ENCODE measurements around the gene POLR3GL. TPM values are rescaled to one million over a fixed set of nuclear protein-coding genes. Genes with fewer than 3 reads are reported as not detected.
A peak's percentile ranks its signal among the peaks of the same experiment; 100 is the strongest.

Gene POLR3GL
- total and polyA plus RNA-seq, 2 experiments from 2014 or later: 3.1 to 9.5 TPM

DNA sequence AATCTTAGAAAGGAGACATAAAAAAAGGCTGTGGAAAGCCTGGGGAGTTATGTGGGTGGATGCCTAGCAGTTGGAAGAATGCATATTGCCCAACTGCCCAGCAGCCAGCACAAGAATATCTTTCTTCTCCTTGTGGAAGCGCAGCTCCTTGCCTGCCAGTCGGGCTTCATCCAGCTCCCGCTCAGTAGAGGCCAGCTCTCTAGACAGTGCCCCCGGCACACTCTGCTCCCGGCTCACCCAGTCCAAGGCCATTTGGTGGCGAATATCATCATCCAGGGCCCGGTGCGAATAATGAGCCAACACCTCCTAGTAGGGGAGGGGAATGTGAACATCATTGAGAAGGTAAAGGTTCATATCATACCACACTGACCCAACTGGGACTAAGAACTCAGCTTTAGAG is 28.2 kb upstream of the POLR3GL start (continued):
- no peak for TF ChIP-seq ZNF331 (CRISPR knock-in tag; IDR thresholded peaks at IDR 0.05; ENCODE audit: low read depth)
- TF ChIP-seq, protein P1, sequence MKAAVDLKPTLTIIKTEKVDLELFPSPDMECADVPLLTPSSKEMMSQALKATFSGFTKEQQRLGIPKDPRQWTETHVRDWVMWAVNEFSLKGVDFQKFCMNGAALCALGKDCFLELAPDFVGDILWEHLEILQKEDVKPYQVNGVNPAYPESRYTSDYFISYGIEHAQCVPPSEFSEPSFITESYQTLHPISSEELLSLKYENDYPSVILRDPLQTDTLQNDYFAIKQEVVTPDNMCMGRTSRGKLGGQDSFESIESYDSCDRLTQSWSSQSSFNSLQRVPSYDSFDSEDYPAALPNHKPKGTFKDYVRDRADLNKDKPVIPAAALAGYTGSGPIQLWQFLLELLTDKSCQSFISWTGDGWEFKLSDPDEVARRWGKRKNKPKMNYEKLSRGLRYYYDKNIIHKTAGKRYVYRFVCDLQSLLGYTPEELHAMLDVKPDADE (IDR thresholded peaks at IDR 0.05): no peak
- no peak for TF ChIP-seq CREB1 (CRISPR knock-in tag; IDR thresholded peaks at IDR 0.05; ENCODE audit: low read depth)

DNA sequence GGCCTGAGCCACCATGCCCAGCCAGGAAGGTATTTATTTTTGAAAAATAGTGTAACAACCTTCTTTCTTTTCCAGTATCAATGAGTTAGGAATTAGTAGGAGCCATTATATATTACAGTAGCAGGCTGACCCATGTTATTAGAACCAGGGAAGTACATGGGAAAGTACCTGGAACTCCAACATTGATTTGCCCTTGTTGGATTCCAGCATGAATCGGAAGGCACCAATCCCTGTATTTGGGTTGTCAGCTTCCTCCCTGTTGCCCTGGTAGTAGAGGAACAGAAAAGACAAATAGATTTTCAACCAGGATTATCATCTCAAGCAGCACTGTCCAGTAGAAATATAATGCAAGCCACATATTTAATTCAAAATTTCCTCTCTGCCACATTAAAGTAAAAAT is 27.1 kb upstream of the POLR3GL start:
- Mint-ChIP-seq H3K9me3 (no peaks in the 10 kb centered on the region), H3K27ac (0 out of 2 replicates have a peak overlapping the region, but pooled peaks have one; percentile 52), H3K4me3 (no peak overlapping the region), H3K4me1 (peaks cover 17% of the 10 kb centered on the region), H3K27me3 (ENCODE audit: insufficient read depth, low read depth, poor library complexity) (no peaks in the 10 kb centered on the region), H3K36me3 (ENCODE audit: low read depth) (no peaks in the 10 kb centered on the region)
- H3K4me2 ChIP-seq: no peak overlapping the region
- no peak overlapping the region for H2AFZ ChIP-seq
- no peak for ATAC-seq
- TF ChIP-seq, protein P2, sequence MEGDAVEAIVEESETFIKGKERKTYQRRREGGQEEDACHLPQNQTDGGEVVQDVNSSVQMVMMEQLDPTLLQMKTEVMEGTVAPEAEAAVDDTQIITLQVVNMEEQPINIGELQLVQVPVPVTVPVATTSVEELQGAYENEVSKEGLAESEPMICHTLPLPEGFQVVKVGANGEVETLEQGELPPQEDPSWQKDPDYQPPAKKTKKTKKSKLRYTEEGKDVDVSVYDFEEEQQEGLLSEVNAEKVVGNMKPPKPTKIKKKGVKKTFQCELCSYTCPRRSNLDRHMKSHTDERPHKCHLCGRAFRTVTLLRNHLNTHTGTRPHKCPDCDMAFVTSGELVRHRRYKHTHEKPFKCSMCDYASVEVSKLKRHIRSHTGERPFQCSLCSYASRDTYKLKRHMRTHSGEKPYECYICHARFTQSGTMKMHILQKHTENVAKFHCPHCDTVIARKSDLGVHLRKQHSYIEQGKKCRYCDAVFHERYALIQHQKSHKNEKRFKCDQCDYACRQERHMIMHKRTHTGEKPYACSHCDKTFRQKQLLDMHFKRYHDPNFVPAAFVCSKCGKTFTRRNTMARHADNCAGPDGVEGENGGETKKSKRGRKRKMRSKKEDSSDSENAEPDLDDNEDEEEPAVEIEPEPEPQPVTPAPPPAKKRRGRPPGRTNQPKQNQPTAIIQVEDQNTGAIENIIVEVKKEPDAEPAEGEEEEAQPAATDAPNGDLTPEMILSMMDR (conservative IDR thresholded peaks at IDR 0.05; ENCODE audit: low read depth in 2 of 2): no peak
- TF ChIP-seq JUNB (IDR thresholded peaks at IDR 0.05; ENCODE audit: unreplicated experiment) (no peak), POLR2AphosphoS5 (IDR thresholded peaks at IDR 0.05; ENCODE audit: low read depth) (no peak), NANOG (IDR thresholded peaks at IDR 0.05; ENCODE audit: borderline replicate concordance) (no peak), EZH2phosphoT487 (IDR thresholded peaks at IDR 0.05; ENCODE audit: unreplicated experiment) (no peak), ZNF331 (CRISPR knock-in tag; IDR thresholded peaks at IDR 0.05; ENCODE audit: low read depth) (no peak), ZNF114 (CRISPR knock-in tag; IDR thresholded peaks at IDR 0.05) (no peak), STAT1 (IDR thresholded peaks at IDR 0.05; ENCODE audit: unreplicated experiment) (no peak)
- TF ChIP-seq, protein P1 (IDR thresholded peaks at IDR 0.05): no peak
- TF ChIP-seq, protein P3, sequence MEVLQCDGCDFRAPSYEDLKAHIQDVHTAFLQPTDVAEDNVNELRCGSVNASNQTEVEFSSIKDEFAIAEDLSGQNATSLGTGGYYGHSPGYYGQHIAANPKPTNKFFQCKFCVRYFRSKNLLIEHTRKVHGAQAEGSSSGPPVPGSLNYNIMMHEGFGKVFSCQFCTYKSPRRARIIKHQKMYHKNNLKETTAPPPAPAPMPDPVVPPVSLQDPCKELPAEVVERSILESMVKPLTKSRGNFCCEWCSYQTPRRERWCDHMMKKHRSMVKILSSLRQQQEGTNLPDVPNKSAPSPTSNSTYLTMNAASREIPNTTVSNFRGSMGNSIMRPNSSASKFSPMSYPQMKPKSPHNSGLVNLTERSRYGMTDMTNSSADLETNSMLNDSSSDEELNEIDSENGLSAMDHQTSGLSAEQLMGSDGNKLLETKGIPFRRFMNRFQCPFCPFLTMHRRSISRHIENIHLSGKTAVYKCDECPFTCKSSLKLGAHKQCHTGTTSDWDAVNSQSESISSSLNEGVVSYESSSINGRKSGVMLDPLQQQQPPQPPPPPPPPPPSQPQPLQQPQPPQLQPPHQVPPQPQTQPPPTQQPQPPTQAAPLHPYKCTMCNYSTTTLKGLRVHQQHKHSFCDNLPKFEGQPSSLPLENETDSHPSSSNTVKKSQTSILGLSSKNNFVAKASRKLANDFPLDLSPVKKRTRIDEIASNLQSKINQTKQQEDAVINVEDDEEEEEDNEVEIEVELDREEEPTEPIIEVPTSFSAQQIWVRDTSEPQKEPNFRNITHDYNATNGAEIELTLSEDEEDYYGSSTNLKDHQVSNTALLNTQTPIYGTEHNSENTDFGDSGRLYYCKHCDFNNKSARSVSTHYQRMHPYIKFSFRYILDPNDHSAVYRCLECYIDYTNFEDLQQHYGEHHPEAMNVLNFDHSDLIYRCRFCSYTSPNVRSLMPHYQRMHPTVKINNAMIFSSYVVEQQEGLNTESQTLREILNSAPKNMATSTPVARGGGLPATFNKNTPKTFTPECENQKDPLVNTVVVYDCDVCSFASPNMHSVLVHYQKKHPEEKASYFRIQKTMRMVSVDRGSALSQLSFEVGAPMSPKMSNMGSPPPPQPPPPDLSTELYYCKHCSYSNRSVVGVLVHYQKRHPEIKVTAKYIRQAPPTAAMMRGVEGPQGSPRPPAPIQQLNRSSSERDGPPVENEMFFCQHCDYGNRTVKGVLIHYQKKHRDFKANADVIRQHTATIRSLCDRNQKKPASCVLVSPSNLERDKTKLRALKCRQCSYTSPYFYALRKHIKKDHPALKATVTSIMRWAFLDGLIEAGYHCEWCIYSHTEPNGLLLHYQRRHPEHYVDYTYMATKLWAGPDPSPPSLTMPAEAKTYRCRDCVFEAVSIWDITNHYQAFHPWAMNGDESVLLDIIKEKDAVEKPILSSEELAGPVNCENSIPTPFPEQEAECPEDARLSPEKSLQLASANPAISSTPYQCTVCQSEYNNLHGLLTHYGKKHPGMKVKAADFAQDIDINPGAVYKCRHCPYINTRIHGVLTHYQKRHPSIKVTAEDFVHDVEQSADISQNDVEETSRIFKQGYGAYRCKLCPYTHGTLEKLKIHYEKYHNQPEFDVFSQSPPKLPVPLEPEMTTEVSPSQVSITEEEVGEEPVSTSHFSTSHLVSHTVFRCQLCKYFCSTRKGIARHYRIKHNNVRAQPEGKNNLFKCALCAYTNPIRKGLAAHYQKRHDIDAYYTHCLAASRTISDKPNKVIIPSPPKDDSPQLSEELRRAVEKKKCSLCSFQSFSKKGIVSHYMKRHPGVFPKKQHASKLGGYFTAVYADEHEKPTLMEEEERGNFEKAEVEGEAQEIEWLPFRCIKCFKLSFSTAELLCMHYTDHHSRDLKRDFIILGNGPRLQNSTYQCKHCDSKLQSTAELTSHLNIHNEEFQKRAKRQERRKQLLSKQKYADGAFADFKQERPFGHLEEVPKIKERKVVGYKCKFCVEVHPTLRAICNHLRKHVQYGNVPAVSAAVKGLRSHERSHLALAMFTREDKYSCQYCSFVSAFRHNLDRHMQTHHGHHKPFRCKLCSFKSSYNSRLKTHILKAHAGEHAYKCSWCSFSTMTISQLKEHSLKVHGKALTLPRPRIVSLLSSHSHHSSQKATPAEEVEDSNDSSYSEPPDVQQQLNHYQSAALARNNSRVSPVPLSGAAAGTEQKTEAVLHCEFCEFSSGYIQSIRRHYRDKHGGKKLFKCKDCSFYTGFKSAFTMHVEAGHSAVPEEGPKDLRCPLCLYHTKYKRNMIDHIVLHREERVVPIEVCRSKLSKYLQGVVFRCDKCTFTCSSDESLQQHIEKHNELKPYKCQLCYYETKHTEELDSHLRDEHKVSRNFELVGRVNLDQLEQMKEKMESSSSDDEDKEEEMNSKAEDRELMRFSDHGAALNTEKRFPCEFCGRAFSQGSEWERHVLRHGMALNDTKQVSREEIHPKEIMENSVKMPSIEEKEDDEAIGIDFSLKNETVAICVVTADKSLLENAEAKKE (CRISPR knock-in tag; IDR thresholded peaks at IDR 0.05): no peak
- H3K79me2 ChIP-seq (replicated peaks; ENCODE audit: insufficient read depth): no peaks in the 10 kb centered on the region
- peaks cover 15% of the 10 kb centered on the region for H3K4me1 ChIP-seq (ENCODE audit: insufficient read depth)
- no peak for DNase-seq (ENCODE audit: low spot score)
- no peaks in the 10 kb centered on the region for H4K20me1 ChIP-seq (replicated peaks; ENCODE audit: insufficient read depth)
- H3K36me3 ChIP-seq (ENCODE audit: insufficient read depth): no peaks in the 10 kb centered on the region
- no peaks in the 10 kb centered on the region for H3K9me2 ChIP-seq (ENCODE audit: insufficient read depth)
- H3K27ac ChIP-seq (ENCODE audit: low read depth): 0 out of 2 replicates have a peak overlapping the region, but pooled peaks have one; percentile 7
- no peak overlapping the region for H3K4me3 ChIP-seq
- no peaks in the 10 kb centered on the region for H3K27me3 ChIP-seq (ENCODE audit: insufficient read depth)
- H3F3A ChIP-seq (replicated peaks; ENCODE audit: low read depth): no peaks in the 10 kb centered on the region
